GM04503 (cell line): Measurements from ENCODE around the gene KIAA0408.
"Not testable (repeated sequence)": the region's sequence is repeated elsewhere in the genome, so short reads cannot be mapped to it uniquely, and the experiment has no call there.

Experiments
- DNase-seq: peaks from one replicate; pipeline ENCODE4 v3.0.0-alpha.2; 2012; ENCODE audit warnings: low read depth

Gene KIAA0408

GRCh38 chr6:127463056-127463455, 3.9 kb upstream of the KIAA0408 start:
- DNase-seq, result no peak

- DNase-seq, result no peak
Measured at GRCh38 chr6:127462376-127462775, 3.2 kb upstream of the KIAA0408 start.

- no peak for DNase-seq
Measured at GRCh38 chr6:127460465-127460864, 1.3 kb upstream of the KIAA0408 start.

- no peak for DNase-seq
Measured at GRCh38 chr6:127458817-127459216, 372 bp downstream of the KIAA0408 start.

- DNase-seq, result no peak
Measured at GRCh38 chr6:127458222-127458621, 967 bp downstream of the KIAA0408 start.

- peak; percentile 33 for DNase-seq
Measured at GRCh38 chr6:127457456-127458064, 1.6 kb downstream of the KIAA0408 start.

DNA sequence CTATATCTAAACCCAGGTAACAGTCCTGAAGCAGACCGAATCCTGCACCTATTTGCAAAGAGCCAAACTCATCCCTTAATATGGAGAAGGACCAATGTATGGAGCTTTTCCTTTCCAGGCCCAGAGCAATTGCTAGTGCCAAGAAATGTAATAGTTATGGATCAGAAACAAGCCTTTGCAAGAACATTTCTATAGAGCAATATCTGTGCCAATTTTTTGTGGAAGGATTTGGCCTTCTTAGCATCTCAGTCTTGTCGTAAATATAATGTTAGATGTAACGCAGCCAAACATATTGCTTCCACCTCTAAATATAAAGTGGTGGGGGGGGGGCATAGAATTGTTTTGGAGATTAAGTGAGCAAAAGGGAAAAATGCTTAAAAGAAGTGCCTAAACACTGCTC, 2.7 kb downstream of the KIAA0408 start:
- DNase-seq, result no peak

DNA sequence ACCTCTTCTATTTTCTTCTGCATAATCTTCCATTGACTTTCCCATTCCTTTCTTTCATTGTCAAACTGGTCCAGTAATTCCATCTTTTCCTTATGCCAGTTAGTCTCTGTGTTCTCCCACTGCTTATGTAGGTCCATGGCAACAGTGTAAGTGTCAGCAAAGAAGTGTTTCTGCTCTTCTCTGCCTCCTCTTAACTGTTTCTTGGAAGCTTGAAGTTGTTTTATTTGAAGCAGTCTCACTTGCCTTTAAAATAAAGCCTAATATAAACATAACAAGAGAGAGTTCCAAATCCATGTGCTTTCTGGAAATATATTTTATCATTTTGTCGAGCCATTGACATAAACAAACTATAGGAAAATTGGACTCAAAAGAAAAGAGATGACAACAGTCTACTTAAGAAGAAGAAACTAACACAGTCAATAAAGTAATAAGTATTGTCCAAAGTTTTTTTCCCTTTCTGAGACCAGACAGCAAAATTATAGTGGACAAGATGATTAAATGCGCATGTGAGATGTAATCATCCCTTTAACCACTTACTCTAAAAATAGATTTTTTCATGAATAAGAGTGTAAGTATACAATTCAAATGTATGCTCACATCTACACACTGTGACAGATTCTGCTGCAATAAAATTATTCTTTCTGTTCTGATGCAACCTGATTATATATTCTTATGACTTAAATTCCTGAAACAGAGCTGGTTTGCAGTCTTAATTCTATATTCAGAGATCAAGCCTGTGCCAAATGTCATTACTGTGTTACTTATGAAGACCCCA, 5.2 kb downstream of the KIAA0408 start:
- DNase-seq, result no peak

DNA sequence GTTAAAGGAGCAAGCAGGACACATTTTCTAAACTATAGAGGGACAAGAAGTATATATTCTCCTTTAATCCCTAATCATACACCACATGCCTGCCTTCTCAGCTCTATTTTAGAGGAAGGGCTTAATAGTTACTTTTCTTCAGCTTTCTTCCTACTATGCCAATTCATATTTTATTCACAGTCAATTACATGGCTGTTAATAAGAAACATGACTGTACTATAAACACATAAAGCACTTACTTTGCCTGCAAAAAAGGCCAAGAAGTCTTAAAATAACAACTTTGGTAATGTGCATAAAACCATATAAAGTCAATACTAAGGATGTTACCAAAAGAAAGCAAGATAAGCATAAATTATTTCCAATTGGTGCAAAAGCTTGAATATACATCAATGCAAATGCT, 6.4 kb downstream of the KIAA0408 start:
- DNase-seq, result no peak

- DNase-seq, result no peak
Measured at GRCh38 chr6:127451388-127451787, 7.8 kb downstream of the KIAA0408 start.

DNA sequence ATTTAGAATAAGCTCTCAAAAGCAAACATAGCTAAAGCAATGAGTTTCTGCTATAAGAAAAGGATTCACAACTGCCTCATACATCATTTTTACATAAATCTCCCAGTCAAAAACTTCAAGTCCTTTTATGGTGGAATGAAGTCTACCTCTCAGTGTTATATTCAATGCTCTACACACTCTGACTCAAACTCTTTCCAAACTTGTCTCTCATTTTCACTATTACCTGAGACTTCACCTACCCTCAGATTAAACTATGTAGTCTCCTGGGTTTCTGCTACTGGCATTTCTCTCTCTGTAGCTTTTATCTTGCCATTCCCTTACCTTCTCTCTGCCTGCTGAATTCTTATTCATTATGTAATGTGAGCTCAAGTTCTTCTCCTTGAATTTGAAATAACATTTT, 11.4 kb downstream of the KIAA0408 start:
- DNase-seq, result no peak

DNA sequence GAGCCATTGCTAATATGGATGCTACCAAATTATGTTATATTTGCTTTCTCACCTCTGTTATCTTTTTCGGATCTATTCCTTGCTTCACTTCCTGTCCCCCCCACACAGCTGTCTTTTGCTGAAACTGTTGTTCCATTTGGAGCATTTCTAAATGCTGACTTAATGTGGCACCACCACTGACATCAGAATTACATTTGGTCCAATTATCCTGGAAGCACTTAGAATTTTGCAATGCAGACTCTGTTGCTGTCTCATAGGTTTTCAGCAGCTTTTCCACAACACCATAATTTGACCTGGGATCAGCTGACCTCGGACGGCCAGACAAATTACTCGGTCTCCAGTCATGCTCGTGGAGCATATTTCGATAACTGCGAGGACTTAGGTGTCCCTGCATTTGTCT, 12.8 kb downstream of the KIAA0408 start:
- DNase-seq, result no peak

GRCh38 chr6:127441881-127442280, 17.3 kb downstream of the KIAA0408 start:
- DNase-seq, result no peak

DNA sequence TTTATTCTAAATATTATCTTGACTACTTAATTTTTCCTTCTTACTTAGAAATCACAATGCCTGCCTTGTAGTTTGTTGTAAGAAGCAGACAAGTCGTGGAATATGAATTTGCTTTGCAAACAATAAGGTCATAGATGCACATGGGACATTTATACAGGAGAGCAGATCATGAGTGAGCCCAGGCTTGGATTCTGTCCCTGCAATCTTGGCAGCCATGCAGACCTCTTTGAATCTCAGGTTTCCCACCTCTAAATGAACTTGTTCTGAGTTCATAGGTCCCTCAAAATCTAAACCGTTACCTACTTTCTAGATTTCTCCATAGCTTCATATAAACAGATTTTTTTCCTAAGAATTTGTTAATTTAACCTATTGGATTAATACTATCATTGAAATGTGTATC, 19.5 kb downstream of the KIAA0408 start:
- no peak for DNase-seq

DNA sequence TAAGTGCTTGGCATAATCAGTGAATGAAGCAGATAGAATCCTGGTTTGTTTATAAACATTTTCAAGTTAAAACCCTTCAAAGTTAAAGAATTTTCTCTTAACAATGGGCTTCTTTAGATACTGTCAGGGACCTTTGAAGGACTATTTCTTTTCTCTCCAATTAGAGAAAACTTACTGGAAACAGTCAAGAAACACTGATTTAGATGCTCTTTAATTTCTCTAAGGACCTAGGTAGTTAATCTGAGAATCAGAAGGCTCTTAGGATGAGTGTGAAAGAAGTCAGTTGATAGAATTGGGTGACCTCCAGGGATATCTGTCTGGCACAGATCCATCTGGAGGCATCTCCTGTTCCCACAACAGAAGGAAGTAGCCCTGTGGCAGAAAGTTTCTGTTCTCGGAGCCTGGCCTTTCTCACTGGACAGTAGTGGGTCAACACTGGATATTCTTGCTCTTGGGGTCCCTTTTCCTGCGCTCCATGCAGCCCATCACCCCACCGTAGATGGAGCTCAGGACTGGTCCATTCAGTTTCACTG, 22.5 kb downstream of the KIAA0408 start:
- no peak for DNase-seq

DNA sequence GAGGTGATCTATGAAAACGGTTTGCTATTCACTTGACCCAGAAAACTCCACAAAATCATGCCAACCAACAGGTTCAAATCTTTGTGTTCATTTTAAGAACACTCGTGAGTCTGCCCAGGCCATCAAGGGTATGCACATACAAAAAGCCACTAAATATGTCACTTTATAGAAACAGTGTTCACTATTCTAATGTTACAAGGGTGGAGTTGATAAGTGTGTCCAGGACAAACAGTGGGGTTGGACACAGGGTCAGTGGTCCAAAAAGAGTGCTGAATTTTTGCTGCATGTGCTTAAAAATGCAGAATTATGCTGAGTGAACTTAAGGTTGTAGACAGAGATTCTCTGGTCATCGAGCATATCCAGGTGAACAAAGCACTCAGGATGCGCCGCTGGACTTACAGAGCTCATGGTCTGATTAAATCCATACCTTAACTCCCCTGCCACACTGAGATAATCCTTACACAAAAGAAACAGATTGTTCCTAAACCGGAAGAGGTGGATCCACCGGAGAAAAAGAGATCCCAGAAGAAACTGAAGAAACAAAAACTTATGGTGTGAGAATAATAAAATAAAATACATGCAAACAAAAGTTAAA, 23.5 kb downstream of the KIAA0408 start:
- no peak for DNase-seq

GRCh38 chr6:127434651-127435050, 24.5 kb downstream of the KIAA0408 start:
- no peak for DNase-seq

GRCh38 chr6:127428562-127428961, 30.6 kb downstream of the KIAA0408 start:
- not testable (repeated sequence) for DNase-seq

GRCh38 chr6:127423921-127424320, 35.3 kb downstream of the KIAA0408 start:
- DNase-seq, result no peak

DNA sequence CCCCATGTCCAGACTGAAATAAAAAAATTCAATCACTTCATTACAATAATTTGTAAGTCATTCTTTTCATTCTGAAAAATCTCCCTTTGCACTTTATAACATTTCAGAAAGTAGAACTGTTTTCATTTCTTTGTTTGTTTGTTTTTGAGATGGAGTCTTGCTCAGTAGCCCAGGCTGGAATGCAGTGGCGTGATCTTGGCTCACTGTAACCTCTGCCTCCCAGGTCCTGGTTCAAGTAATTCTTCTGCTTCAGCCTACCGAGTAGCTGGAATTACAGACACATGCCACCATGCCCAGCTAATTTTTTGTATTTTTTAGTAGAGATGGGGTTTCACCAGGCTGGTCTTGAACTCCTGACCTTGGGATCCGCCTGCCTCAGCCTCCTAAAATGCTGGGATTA, 38.0 kb downstream of the KIAA0408 start:
- not testable (repeated sequence) for DNase-seq

DNA sequence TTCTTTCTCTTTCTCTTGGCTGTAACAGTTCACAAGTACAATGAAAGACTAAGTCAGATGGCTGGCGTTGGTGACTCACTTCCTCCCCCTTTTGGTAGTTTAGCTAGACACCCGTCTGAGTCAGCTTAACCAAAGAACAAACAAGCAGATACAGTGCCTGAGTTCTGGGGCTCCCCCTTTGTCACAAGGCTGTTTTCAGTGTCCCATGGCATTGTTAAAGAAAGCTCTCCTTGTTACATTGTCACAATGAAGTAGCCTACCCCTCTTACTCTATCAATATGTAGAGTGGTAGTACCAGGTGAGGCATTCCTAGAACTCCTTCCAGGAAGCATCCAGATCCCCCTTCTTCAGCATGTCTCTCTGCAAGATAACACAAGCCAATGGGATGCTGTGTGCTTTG, 38.6 kb downstream of the KIAA0408 start:
- DNase-seq, result peak; percentile 73

- DNase-seq, result no peak
Measured at GRCh38 chr6:127415096-127415495, 44.1 kb downstream of the KIAA0408 start.

DNA sequence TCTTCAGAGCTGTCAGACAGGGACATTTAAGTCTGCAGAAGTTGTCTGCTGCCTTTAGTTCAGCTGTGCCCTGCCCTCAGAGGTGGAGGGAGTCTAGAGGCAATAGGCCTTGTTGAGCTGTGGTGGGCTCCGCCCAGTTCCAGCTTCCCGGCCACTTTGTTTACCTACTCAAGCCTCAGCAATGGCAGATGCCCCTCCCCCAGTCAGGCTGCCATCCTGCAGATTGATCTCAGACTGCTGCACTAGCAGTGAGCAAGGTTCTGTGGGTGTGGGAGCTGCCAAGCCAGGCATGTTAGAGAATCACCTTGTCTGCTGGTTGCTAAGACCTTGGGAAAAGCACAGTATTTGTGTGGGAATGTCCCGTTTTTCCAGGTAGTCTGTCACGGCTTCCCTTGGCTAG, 46.1 kb downstream of the KIAA0408 start:
- not testable (repeated sequence) for DNase-seq
